Epithelial cell of esophagus (primary cell): ENCODE data around the gene BRD3.

Experiments used
- DNase-seq: peaks from one replicate; pipeline ENCODE4 v3.0.0; 2010; ENCODE audit warnings: low read depth
- H3K4me3 ChIP-seq: 2 replicates; pipeline ENCODE4 v1.5.1; 2011; ENCODE audit warnings: mild to moderate bottlenecking, low read length, control low read depth
- CTCF ChIP-seq: IDR thresholded peaks from 2 replicates; pipeline ENCODE4 v1.5.1; 2011; ENCODE audit warnings: low read depth, mild to moderate bottlenecking, low read length, control low read depth, inconsistent platforms; ENCODE audit not compliant: insufficient read depth; ENCODE audit errors: missing control alignments

The BRD3 gene

GRCh38 chr9:134057751-134058701 lies 9.8 kb downstream of the BRD3 start:
- H3K4me3 ChIP-seq = no peak overlapping the region
- TF ChIP-seq CTCF = no peak
- no peak for DNase-seq

- DNase-seq = no peak
- no peak for TF ChIP-seq CTCF
Observed at GRCh38 chr9:134057307-134057657, 10.5 kb downstream of the BRD3 start.

GRCh38 chr9:134056483-134057306 lies 11.1 kb downstream of the BRD3 start:
- H3K4me3 ChIP-seq = no peak overlapping the region
- DNase-seq = no peak
- no peak for TF ChIP-seq CTCF

More at GRCh38 chr9:134057307-134057657, 10.5 kb downstream of the BRD3 start:
- H3K4me3 ChIP-seq = no peak overlapping the region

- no peak for TF ChIP-seq CTCF
- H3K4me3 ChIP-seq = no peak overlapping the region
- peak; percentile 81 for DNase-seq
Observed at GRCh38 chr9:134055981-134056461, 11.8 kb downstream of the BRD3 start.

DNA sequence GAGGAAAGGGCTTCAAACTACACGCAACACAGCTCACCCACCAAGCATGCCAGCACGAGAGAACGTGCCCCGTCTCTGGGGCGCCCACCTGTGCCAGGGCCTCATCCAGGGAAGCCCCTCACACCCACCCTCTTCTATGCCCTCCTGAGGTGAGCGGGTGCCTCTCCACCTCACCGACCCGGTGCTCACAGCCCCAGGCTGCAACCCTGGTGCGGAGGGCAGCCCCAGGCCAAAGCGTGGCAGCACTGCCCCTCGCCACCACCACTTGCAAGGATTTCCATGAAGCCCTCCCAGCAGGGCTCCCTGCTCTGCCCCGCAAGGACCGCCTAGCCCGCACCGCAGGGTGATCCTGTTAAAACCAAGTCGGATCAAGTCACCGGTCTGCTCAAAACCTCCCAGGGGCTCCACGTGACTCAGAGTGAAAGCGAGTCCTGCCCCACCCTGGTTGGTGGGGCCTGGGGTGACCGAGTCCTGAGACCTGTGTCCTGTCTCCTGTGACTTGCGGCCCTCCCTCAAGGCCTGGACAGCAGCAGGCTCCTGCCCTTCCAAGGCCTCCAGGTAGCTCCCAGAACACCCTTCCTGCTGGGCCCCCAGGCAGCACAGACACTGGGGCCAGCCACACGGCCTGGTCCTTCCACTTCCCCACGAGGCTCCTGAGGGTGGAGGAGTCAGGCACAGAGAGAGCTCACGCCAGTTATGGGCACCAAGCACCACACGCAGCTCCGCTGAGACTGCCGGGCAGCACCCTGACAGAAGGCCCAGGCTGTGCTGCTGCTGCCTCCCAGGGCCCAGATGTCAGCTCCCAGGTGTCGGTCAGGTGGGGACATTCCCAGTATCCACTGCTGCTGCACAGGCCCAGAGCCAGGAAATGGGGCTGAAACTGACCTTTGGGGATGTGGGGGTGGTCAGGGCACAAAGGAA lies 12.7 kb downstream of the BRD3 start:
- no peak overlapping the region for H3K4me3 ChIP-seq

More for the DNA sequence above, 12.7 kb downstream of the BRD3 start:
- no peak for DNase-seq
- no peak for TF ChIP-seq CTCF
